GM23338 (cell line): Measurements from ENCODE around the gene LRSAM1. TPM values are rescaled to one million over a fixed set of nuclear protein-coding genes. Genes with fewer than 3 reads are reported as not detected.

Experiments used
- ATAC-seq: fragments of 200-7000 bp; cut with Tn5 transposase; 3 replicates; pipeline ENCODE4 v1.9.1; 2020
- DNase-seq: peaks from one replicate; pipeline ENCODE4 v3.0.0-alpha.2; 2015; ENCODE audit warnings: low spot score
- H2AFZ ChIP-seq: fragments of 200-600 bp; sonication (generic); 2 replicates; pipeline ENCODE4 v1.8.0; 2016; ENCODE audit warnings: antibody characterized with exemption, mild to moderate bottlenecking, moderate library complexity
- H3F3A ChIP-seq: fragments of 200-600 bp; sonication (generic); replicated peaks from 2 replicates; pipeline ENCODE4 v1.8.0; 2017; ENCODE audit warnings: antibody characterized with exemption, mixed run types, low read depth
- H3K27ac ChIP-seq: fragments of 200-600 bp; sonication (generic); 2 replicates; pipeline ENCODE4 v1.6.1; 2016; ENCODE audit warnings: low read depth
- H3K27me3 ChIP-seq: fragments of 200-600 bp; sonication (generic); 2 replicates; pipeline ENCODE4 v1.8.0; 2016; ENCODE audit warnings: mild to moderate bottlenecking, mixed run types, moderate library complexity; ENCODE audit not compliant: insufficient read depth
- H3K36me3 ChIP-seq: fragments of 200-600 bp; sonication (generic); 2 replicates; pipeline ENCODE4 v1.8.0; 2016; ENCODE audit warnings: mild to moderate bottlenecking; ENCODE audit not compliant: insufficient read depth
- H3K4me1 ChIP-seq: fragments of 200-600 bp; sonication (generic); 2 replicates; pipeline ENCODE4 v1.8.0; 2016; ENCODE audit warnings: mild to moderate bottlenecking, moderate library complexity; ENCODE audit not compliant: insufficient read depth
- H3K4me2 ChIP-seq: fragments of 200-600 bp; sonication (generic); 2 replicates; pipeline ENCODE4 v1.7.1; 2017; ENCODE audit warnings: mixed run types
- H3K4me3 ChIP-seq: fragments of 200-600 bp; sonication (generic); 2 replicates; pipeline ENCODE4 v1.6.1; 2016; ENCODE audit warnings: mixed run types
- H3K79me2 ChIP-seq: fragments of 200-600 bp; sonication (generic); replicated peaks from 2 replicates; pipeline ENCODE4 v1.8.0; 2017; ENCODE audit warnings: mild to moderate bottlenecking; ENCODE audit not compliant: insufficient read depth
- H3K9me2 ChIP-seq: fragments of 200-600 bp; sonication (generic); 2 replicates; pipeline ENCODE4 v1.8.0; 2017; ENCODE audit not compliant: insufficient read depth
- H4K20me1 ChIP-seq: fragments of 200-600 bp; sonication (generic); replicated peaks from 2 replicates; pipeline ENCODE4 v1.8.0; 2017; ENCODE audit warnings: mild to moderate bottlenecking; ENCODE audit not compliant: insufficient read depth
- H3K27ac Mint-ChIP-seq: 2 replicates; pipeline ENCODE4 v1.8.0; 2020; ENCODE audit warnings: inconsistent platforms, mild to moderate bottlenecking, moderate library complexity, mixed read lengths
- H3K27me3 Mint-ChIP-seq: 3 replicates; pipeline ENCODE4 v1.8.0; 2022; ENCODE audit warnings: low read depth, mild to moderate bottlenecking, moderate library complexity, mixed read lengths, inconsistent platforms; ENCODE audit not compliant: insufficient read depth, poor library complexity
- H3K36me3 Mint-ChIP-seq: 3 replicates; pipeline ENCODE4 v1.8.0; 2021; ENCODE audit warnings: low read depth, mild to moderate bottlenecking, inconsistent platforms, moderate library complexity, mixed read lengths
- H3K4me1 Mint-ChIP-seq: 3 replicates; pipeline ENCODE4 v1.8.0; 2020; ENCODE audit warnings: mild to moderate bottlenecking, inconsistent platforms, mixed read lengths
- H3K4me3 Mint-ChIP-seq: 3 replicates; pipeline ENCODE4 v1.8.0; 2021; ENCODE audit warnings: moderate library complexity, mild to moderate bottlenecking, inconsistent platforms, mixed read lengths
- H3K9me3 Mint-ChIP-seq: 3 replicates; pipeline ENCODE4 v1.8.0; 2020; ENCODE audit warnings: moderate library complexity, mild to moderate bottlenecking, inconsistent platforms, mixed read lengths
- CREB1 ChIP-seq: fragments of 250-450 bp; sonication (Bioruptor Pico); IDR thresholded peaks from 2 replicates; pipeline ENCODE4 v1.5.0; 2020; ENCODE audit warnings: low read depth, mild to moderate bottlenecking, moderate library complexity
- CTCF ChIP-seq, 2 experiments: fragments of 200-600 bp in 1 of 2; sonication (generic) in 1 of 2; conservative IDR thresholded peaks; 2 replicates each; pipeline versions ENCODE4 v1.5.1 to v1.6.1; 2016 to 2017; ENCODE audit warnings: antibody characterized with exemption in 2 of 2, low read depth in 2 of 2, mild to moderate bottlenecking in 2 of 2, moderate library complexity in 1 of 2
- ETS1 ChIP-seq: IDR thresholded peaks from 2 replicates; pipeline ENCODE4 v1.6.1; 2016; ENCODE audit warnings: antibody characterized with exemption
- EZH2 ChIP-seq: fragments of 200-600 bp; sonication (generic); IDR thresholded peaks from one replicate; pipeline ENCODE4 v1.8.0; 2017; ENCODE audit warnings: antibody characterized with exemption, mild to moderate bottlenecking, low read depth; ENCODE audit not compliant: unreplicated experiment
- EZH2phosphoT487 ChIP-seq: fragments of 200-600 bp; sonication (generic); IDR thresholded peaks from one replicate; pipeline ENCODE4 v1.8.1; 2018; ENCODE audit warnings: antibody characterized with exemption; ENCODE audit not compliant: unreplicated experiment
- JUNB ChIP-seq: IDR thresholded peaks from one replicate; pipeline ENCODE4 v1.6.1; 2016; ENCODE audit warnings: antibody characterized with exemption; ENCODE audit not compliant: unreplicated experiment
- NANOG ChIP-seq: IDR thresholded peaks from 2 replicates; pipeline ENCODE4 v1.6.1; 2016; ENCODE audit warnings: antibody characterized with exemption, borderline replicate concordance
- POLR2AphosphoS5 ChIP-seq: IDR thresholded peaks from 2 replicates; pipeline ENCODE4 v1.6.1; 2016; ENCODE audit warnings: antibody characterized with exemption, low read depth
- STAT1 ChIP-seq: IDR thresholded peaks from one replicate; pipeline ENCODE4 v1.6.1; 2016; ENCODE audit warnings: antibody characterized with exemption; ENCODE audit not compliant: unreplicated experiment
- ZNF114 ChIP-seq: fragments of 250-450 bp; sonication (Bioruptor Pico); IDR thresholded peaks from 2 replicates; pipeline ENCODE4 v1.5.0; 2020; ENCODE audit warnings: mild to moderate bottlenecking, moderate library complexity
- ZNF331 ChIP-seq: fragments of 250-450 bp; sonication (Bioruptor Pico); IDR thresholded peaks from 2 replicates; pipeline ENCODE4 v1.5.0; 2020; ENCODE audit warnings: low read depth, mild to moderate bottlenecking, moderate library complexity
- ZNF462 ChIP-seq: fragments of 250-450 bp; sonication (Bioruptor Pico); IDR thresholded peaks from 2 replicates; pipeline ENCODE4 v1.5.0; 2020; ENCODE audit warnings: mild to moderate bottlenecking, moderate library complexity
- polyA plus RNA-seq: library from polyadenylated mRNA; unstranded; fragments of >200 nt; fragmentation: Nextera tagmentation; extraction: Ambion mirVana; gene quantifications from 2 replicates; pipeline ENCODE4 v1.2.1, GENCODE V29; 2016
- total RNA-seq: library from RNA; depleted of rRNA; stranded (reverse); fragments of >200 nt; shearing (Covaris generic); gene quantifications from 2 replicates; pipeline ENCODE4 v1.2.3, GENCODE V29; 2014

Gene LRSAM1
- total and polyA plus RNA-seq, 2 experiments from 2014 or later: 12.8 to 21.9 TPM

- TF ChIP-seq EZH2 (no peak), NANOG (no peak), CREB1 (no peak), JUNB (no peak), ZNF331 (CRISPR knock-in tag) (no peak)
These were observed 58.1 kb downstream of the LRSAM1 start (continued) for GRCh38 chr9:127509261-127509954.

- H3K4me3 Mint-ChIP-seq: no peak overlapping the region
- no peaks in the 10 kb centered on the region for H3K79me2 ChIP-seq
- H3K27me3 Mint-ChIP-seq: peaks cover 6% of the 10 kb centered on the region
- TF ChIP-seq ZNF331 (CRISPR knock-in tag): no peak
- no peak for TF ChIP-seq CTCF (conservative IDR thresholded peaks at IDR 0.05; ENCODE audit: low read depth in 2 of 2)
- TF ChIP-seq ETS1: no peak
- TF ChIP-seq CREB1: no peak
- TF ChIP-seq STAT1: no peak
- no peak for TF ChIP-seq POLR2AphosphoS5
- TF ChIP-seq ZNF462 (CRISPR knock-in tag): no peak
- no peak for TF ChIP-seq ZNF114
- TF ChIP-seq EZH2phosphoT487: no peak
- no peak for TF ChIP-seq EZH2
- TF ChIP-seq JUNB: no peak
- no peaks in the 10 kb centered on the region for H3K9me2 ChIP-seq
- H4K20me1 ChIP-seq: no peaks in the 10 kb centered on the region
- no peak for DNase-seq
- ATAC-seq: no peak
- H3K4me3 ChIP-seq: no peak overlapping the region
- H3K27ac ChIP-seq: no peak overlapping the region
- peaks cover 8% of the 10 kb centered on the region; the same call in 1 of the 2 replicates for H3K36me3 ChIP-seq
- no peaks in the 10 kb centered on the region for H3K9me3 Mint-ChIP-seq
- H3K27ac Mint-ChIP-seq: no peak overlapping the region
- no peaks in the 10 kb centered on the region for H3K4me1 ChIP-seq
- no peaks in the 10 kb centered on the region for H3K27me3 ChIP-seq
- H3K4me1 Mint-ChIP-seq: peaks cover 9% of the 10 kb centered on the region
- H3K36me3 Mint-ChIP-seq: peaks cover 15% of the 10 kb centered on the region
- H2AFZ ChIP-seq: no peak overlapping the region
- H3F3A ChIP-seq: no peaks in the 10 kb centered on the region
- H3K4me2 ChIP-seq: no peak overlapping the region
These were observed 58.6 kb downstream of the LRSAM1 start for GRCh38 chr9:127509955-127510299.
